ENCODE results near the gene TAT. TPM values are rescaled to one million over a fixed set of nuclear protein-coding genes. Genes with fewer than 3 reads are reported as not detected.
"Not testable (repeated sequence)": the region's sequence is repeated elsewhere in the genome, so short reads cannot be mapped to it uniquely, and the experiment has no call there.

TAT gene
- not detected for total RNA-seq

DNA sequence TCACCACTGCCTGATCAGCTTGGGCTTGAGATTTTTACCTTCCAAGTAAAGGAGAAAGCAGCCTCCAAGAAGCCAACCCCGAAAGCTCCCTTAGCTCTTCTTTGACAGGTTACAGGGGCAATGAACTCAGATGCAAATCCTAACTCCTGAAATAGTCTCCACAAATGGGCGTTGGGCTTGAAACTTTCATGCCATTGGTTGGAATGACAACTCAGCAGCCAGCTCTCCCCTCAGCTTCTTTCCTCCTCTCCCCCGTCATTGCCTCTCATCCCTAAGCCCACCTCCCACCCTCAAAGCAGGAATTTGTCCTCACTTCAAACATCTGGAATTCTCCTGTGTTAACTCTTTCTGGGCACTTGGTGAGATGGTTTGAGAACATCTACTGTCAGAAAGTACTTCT lies at the start of gene TAT:
Gene TAT, minus strand, starts transcription at position 122 of the 400 bp plus-strand sequence. CDS start 677 bp downstream, outside the sequence.
- H3K36me3 Mint-ChIP-seq (ENCODE audit: low read depth) = no peaks in the 10 kb centered on the region
- ChIA-PET CTCF (interaction anchor here (1.3 to 1.5 kb wide), 3 partner anchors 8 to 34 kb away, joined by 3 to 6 read pairs (median 5); no protein-coding TSS in a partner anchor), POLR2A (interaction anchor here (2.2 kb wide), 1 partner anchor 12 kb away, joined by 7 read pairs; no protein-coding TSS in a partner anchor)
- H3K9me3 Mint-ChIP-seq = no peaks in the 10 kb centered on the region
- H3K27me3 Mint-ChIP-seq = peaks cover 22% of the 10 kb centered on the region
- no peak for DNase-seq
- no peak within 1 kb of the TSS for H3K4me3 Mint-ChIP-seq
- H3K27ac Mint-ChIP-seq = no peak within 1 kb of the TSS
- H3K4me1 Mint-ChIP-seq = no peaks in the 10 kb centered on the region

DNA sequence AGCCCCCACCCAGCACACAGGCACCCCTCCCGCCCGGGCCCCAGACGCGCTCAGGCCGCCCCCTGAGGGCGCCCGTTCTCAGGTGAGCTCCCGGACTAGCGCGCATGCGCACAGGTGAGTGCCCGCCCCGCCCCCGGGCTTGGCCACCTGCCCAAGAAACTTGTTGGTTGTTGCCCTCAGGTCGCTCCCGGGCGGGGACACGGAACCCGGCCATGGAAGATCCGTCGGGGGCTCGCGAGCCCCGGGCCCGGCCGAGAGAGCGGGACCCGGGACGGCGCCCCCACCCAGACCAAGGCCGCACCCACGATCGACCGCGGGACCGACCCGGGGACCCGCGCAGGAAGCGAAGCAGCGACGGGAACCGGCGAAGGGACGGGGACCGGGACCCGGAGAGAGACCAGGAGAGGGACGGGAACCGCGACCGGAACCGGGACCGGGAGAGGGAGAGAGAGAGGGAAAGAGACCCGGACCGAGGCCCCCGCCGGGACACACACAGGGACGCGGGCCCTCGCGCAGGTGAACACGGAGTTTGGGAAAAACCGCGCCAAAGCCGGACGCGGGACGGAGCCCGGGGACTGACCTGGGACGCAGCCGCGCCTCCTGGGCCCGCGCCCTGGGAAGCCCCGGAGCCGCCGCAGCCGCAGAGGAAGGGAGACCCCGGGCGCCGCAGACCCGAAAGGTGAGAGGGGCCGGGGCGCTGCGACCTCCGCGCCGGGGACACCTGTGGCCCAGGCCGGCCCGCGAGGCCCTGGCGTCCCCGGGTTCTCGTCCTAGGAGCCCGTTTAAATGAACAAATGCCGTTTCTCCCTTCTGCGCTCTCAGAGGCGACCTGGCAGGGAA lies 49.3 kb upstream of the TAT start, which contains the start of gene MARVELD3:
Gene MARVELD3, plus strand, starts transcription at position 167 of the 840 bp plus-strand sequence. Its CDS starts 46 bp downstream, at position 213.
- Mint-ChIP-seq H3K9me3 (no peaks in the 10 kb centered on the region), H3K27me3 (peaks cover 10% of the 10 kb centered on the region), H3K36me3 (ENCODE audit: low read depth) (no peaks in the 10 kb centered on the region), H3K4me3 (peak within 1 kb of the TSS; percentile 42), H3K4me1 (peaks cover 13% of the 10 kb centered on the region), H3K27ac (no peak within 1 kb of the TSS)
- CTCF ChIA-PET = interaction anchor here (0.7 kb wide), 1 partner anchor 86 kb away, joined by 3 read pairs; no protein-coding TSS in a partner anchor
- POLR2A ChIA-PET = no interaction called here
- peak; percentile 23 for DNase-seq

DNA sequence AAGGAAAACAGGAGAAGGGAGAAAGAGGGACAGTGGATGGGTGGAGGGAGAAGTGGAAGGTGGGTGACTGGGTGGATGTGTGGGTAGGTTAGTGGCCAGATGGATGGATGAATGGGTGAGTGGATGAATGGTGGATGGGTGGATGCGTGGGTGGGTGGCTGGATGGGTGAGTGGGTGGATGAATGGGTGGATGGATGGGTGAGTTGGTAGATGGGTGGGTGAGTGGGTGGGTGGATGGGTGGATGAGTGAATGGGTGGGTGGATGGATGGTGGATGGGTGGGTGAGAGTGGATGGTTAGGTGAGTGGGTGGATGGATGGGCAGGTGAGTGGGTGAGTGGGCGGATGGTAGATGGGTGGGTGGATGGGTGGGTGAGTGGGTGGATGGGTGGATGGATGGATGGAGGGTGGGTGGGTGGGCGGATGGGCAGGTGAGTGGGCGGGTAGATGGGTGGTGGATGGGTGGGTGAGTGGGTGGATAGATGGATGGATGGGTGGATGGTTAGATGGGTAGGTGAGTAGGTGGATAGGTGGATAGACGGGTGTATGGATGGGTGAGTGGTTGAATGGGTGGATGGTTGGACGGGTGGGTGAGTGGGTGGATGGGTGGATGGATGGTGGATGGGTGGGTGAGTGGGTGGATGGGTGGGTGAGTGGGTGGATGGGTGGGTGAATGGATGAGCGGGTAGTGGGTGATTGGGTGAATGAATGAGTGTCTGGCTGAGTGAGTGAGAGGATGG lies 48.4 kb upstream of the TAT start:
- no peak for DNase-seq
- H3K4me1 Mint-ChIP-seq = peaks cover 19% of the 10 kb centered on the region
- no peak overlapping the region for H3K27ac Mint-ChIP-seq
- H3K4me3 Mint-ChIP-seq = peak overlapping the region; percentile 42
- H3K36me3 Mint-ChIP-seq (ENCODE audit: low read depth) = no peaks in the 10 kb centered on the region
- ChIA-PET POLR2A (no interaction called here), CTCF (interaction anchor here (0.7 kb wide), 1 partner anchor 87 kb away, joined by 3 read pairs; no protein-coding TSS in a partner anchor)
- peaks cover 15% of the 10 kb centered on the region for H3K27me3 Mint-ChIP-seq
- H3K9me3 Mint-ChIP-seq = no peaks in the 10 kb centered on the region

DNA sequence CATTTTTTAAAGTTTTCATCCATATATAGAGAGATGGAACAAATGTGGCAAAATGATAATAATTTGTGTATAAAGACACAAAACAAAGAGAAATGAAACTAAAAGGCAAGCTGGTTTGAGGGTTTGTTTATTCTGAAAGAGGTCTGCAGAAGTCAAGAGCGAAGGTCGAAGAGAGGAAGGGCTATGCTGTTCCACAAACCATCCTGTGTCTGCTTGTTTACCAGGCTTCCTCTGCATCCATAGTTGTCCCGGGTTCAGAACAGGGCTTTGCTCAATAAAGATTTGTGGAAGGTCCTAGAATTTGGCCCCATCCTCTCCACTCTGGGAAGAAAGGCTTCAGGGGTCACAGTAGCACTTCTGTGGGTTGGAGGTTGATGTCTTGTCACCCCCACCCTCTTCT lies 46.7 kb upstream of the TAT start:
- no peak overlapping the region for H3K27ac Mint-ChIP-seq
- DNase-seq = no peak
- POLR2A ChIA-PET = interaction anchor here (0.6 kb wide), 1 partner anchor 8 kb away, joined by 3 read pairs; no protein-coding TSS in a partner anchor
- H3K27me3 Mint-ChIP-seq = peaks cover 21% of the 10 kb centered on the region
- H3K4me3 Mint-ChIP-seq = no peak overlapping the region
- H3K9me3 Mint-ChIP-seq = no peaks in the 10 kb centered on the region
- CTCF ChIA-PET = interaction anchor here (0.5 to 2.6 kb wide), 2 partner anchors 12 to 212 kb away, joined by 4 to 15 read pairs; no protein-coding TSS in a partner anchor
- H3K4me1 Mint-ChIP-seq = peaks cover 11% of the 10 kb centered on the region
- no peaks in the 10 kb centered on the region for H3K36me3 Mint-ChIP-seq (ENCODE audit: low read depth)

DNA sequence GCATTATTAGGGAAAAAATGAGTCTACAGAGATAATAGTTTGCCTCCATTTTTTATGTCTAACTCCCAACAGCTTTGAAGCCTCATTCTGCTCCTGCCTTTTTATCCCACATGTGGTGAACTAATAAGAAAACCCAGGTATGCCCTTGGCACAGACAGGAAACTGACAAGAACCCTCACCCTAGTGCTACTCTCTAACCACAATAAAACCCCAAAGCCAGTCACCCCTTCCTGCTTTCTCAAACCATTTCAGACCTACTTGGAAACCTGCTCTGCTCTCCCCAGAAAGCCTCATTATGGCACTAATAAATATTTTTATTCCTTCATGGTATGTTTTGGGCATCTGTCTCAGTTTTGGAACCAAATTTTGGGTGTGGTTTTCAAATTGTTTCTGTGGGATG lies 45.2 kb upstream of the TAT start:
- Mint-ChIP-seq H3K4me3 (peak overlapping the region; percentile 1), H3K27me3 (peaks cover 23% of the 10 kb centered on the region), H3K36me3 (ENCODE audit: low read depth) (no peaks in the 10 kb centered on the region), H3K4me1 (peaks cover 11% of the 10 kb centered on the region), H3K27ac (peak overlapping the region; percentile 30), H3K9me3 (no peaks in the 10 kb centered on the region)
- peak; percentile 57 for DNase-seq
- CTCF ChIA-PET = interaction anchor here (1.0 to 2.6 kb wide), 2 partner anchors 11 to 13 kb away, joined by 4 to 15 read pairs; no protein-coding TSS in a partner anchor
- POLR2A ChIA-PET = interaction anchor here (0.6 to 1.6 kb wide), 2 partner anchors 37 to 57 kb away, joined by 3 read pairs; no protein-coding TSS in a partner anchor

DNA sequence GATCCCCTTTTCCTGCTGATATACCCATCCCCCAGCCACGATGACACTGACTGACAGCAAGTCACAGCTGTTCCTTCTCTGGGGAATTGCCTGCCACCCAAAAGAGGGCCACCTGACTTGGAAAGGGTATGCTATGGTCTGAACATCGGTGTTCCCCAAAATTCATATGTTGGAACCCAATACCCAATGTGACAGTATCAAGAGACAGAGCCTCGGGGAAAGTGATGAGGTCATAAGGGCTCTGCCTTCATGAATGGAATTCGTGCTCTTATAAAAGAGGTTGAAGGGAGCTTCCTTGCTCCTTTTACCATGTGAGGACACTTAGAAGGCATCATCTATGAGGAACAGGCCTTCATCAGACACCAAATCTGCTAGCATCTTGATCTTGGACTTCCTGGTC lies 41.5 kb upstream of the TAT start:
- CTCF ChIA-PET = interaction anchor here (1.0 to 1.2 kb wide), 2 partner anchors 7 to 54 kb away, joined by 3 to 4 read pairs; no protein-coding TSS in a partner anchor

DNA sequence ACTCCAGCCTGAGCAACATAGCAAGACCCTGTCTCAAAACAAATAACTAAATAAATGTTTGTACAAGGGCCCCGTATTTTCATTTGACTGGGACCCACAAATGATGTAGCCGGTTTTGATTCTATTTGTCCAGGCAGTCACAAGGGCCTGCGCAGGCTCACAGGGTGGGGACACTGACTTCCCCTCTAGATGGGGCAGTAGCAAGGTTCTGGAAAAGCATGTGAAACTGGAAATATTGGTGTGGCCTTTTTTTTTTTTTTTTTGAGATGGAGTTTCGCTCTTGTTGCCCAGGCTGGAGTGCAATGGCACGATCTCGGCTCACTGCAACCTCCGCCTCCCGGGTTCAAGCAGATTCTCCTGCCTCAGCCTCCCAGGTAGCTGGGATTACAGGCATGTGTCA lies 38.1 kb upstream of the TAT start:
- CTCF ChIA-PET; DNase-seq; H3K27ac Mint-ChIP-seq; H3K4me1 Mint-ChIP-seq; H3K36me3 Mint-ChIP-seq (ENCODE audit: low read depth); H3K4me3 Mint-ChIP-seq; H3K9me3 Mint-ChIP-seq: not testable (repeated sequence)
- H3K27me3 Mint-ChIP-seq = peaks cover 35% of the 10 kb centered on the region
- POLR2A ChIA-PET = interaction anchor here (0.7 kb wide), 1 partner anchor 9 kb away, joined by 3 read pairs; no protein-coding TSS in a partner anchor

More for the DNA sequence above, 41.5 kb upstream of the TAT start:
- POLR2A ChIA-PET = no interaction called here
- Mint-ChIP-seq H3K27me3 (peaks cover 24% of the 10 kb centered on the region), H3K4me3 (no peak overlapping the region), H3K4me1 (peaks cover 8% of the 10 kb centered on the region), H3K9me3 (no peaks in the 10 kb centered on the region), H3K36me3 (ENCODE audit: low read depth) (no peaks in the 10 kb centered on the region), H3K27ac (no peak overlapping the region)
- DNase-seq = no peak

DNA sequence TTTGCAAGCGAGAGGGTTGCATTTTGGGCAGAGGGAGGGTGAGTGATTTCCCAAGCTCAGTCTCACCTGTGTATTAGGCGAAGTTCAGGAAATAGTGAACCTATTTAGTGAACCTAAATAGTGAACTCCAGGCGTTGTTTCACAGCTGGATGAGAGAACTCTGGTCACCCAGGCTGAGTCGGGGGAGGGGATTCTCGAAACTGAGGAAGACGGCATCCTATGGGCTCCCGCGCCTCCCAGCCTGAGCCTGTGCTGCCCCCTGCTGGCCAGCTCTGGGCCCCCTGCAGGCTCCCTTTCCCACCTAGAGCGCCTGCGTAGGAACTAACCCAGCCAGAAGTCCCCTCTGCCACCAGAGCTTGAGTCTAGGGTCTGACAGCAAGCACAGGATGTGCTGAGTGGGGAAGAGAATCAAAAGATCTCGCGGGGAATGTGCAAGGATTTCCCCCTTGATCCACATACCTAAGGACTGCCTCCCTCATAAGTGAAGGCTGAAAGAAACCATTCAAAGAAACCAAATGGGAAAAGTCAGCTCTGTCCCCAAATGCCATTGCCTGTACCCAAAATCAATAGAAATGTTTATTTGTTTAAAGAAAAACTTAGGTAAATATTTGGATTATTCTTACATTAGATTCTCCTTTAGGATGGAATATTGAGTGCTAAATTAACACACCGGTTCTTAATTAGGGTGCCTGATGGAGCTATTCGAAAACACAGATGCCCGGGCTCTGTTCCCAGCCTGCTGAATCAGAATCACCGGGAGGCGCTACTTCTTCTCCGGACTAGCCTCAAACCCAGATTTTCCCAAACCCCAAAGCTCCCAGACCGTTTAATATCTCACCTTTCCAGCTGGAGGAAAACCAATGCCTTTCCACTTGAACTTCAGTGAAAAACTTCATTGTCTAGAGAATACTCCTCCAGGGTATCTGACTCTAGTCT lies 34.3 kb upstream of the TAT start:
- Mint-ChIP-seq H3K27me3 (peaks cover 25% of the 10 kb centered on the region), H3K4me1 (peaks cover 12% of the 10 kb centered on the region), H3K4me3 (no peak overlapping the region), H3K9me3 (no peaks in the 10 kb centered on the region), H3K36me3 (ENCODE audit: low read depth) (no peaks in the 10 kb centered on the region), H3K27ac (no peak overlapping the region)
- CTCF ChIA-PET = interaction anchor here (0.5 to 4.7 kb wide), 56 partner anchors 8 to 383 kb away, joined by 3 to 83 read pairs (median 4); partner anchors contain the start of genes TAT and ZNF23
- POLR2A ChIA-PET = interaction anchor here (1.7 kb wide), 1 partner anchor 46 kb away, joined by 15 read pairs; no protein-coding TSS in a partner anchor
- DNase-seq = peak; percentile 78

DNA sequence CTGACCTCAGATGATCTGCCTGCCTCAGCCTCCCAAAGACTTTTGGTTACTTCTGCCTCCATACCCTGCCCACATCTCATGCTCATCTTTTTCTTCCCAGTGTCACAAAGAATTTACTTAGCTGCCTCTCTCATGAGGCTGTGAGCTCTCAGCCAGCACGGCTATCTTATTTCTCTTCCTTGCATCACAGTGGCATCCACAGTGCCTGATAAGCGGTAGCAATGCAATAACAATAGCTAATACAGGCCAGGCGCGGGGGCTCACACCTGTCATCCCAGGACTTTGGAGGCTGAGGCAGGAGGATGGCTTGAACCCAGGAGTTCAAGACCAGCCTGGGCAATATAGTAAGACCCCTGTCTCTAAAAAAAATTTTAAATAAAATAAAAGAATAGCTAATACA lies 33.6 kb upstream of the TAT start:
- ChIA-PET CTCF (interaction anchor here (0.7 to 4.7 kb wide), 47 partner anchors 8 to 383 kb away, joined by 3 to 83 read pairs (median 5); partner anchors contain the start of genes TAT and ZNF23), POLR2A (interaction anchor here (1.7 kb wide), 1 partner anchor 45 kb away, joined by 15 read pairs; no protein-coding TSS in a partner anchor)
- Mint-ChIP-seq H3K27me3 (peaks cover 25% of the 10 kb centered on the region), H3K36me3 (ENCODE audit: low read depth) (no peaks in the 10 kb centered on the region), H3K9me3 (no peaks in the 10 kb centered on the region), H3K27ac (no peak overlapping the region), H3K4me1 (peaks cover 12% of the 10 kb centered on the region), H3K4me3 (no peak overlapping the region)
- DNase-seq = no peak

DNA sequence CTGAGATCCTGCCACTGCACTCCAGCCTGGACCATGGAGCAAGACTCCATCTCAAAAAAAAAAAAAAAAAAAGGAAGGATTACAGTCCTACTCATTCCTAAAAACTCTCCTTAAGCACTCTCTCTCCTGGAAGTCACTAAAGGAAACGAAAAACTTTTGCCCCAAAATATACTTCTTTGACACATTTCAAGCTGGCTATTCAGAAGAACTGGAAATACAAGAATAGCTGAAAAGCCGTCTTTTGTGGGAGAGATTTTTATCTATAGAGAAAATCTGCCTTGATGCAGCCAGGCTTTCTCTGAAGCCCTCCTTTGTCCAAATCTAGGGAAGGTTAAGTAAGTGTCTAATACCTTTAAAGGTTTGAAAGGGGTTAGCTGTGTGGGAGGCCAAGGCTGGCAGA lies 32.2 kb upstream of the TAT start:
- peaks cover 12% of the 10 kb centered on the region for H3K4me1 Mint-ChIP-seq
- no peak overlapping the region for H3K27ac Mint-ChIP-seq
- CTCF ChIA-PET = interaction anchor here (0.7 to 4.7 kb wide), 12 partner anchors 14 to 222 kb away, joined by 3 to 83 read pairs (median 4); no protein-coding TSS in a partner anchor
- no peak for DNase-seq
- H3K4me3 Mint-ChIP-seq = no peak overlapping the region
- H3K9me3 Mint-ChIP-seq = no peaks in the 10 kb centered on the region
- H3K27me3 Mint-ChIP-seq = peaks cover 22% of the 10 kb centered on the region
- POLR2A ChIA-PET = no interaction called here
- no peaks in the 10 kb centered on the region for H3K36me3 Mint-ChIP-seq (ENCODE audit: low read depth)

DNA sequence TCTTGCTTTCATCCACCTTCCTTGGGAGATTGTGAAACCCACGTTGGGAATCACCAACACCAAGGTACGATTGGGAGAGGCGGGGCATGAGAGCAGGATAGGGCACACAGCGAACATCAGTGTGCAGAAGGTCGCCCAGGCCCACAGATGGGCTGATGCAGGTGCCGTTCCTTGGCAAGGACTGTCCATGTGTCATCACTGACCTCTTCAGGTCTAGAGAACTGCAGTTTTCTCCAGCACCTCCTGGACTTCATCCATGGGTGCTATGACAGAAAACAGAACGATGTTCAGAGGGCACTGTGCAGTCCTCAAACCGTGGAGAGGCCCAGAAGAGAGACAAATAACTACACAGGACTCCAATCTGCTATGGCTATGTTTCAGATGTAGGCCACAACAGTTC lies 23.9 kb upstream of the TAT start:
- no peaks in the 10 kb centered on the region for H3K4me1 Mint-ChIP-seq
- POLR2A ChIA-PET = no interaction called here
- H3K36me3 Mint-ChIP-seq (ENCODE audit: low read depth) = no peaks in the 10 kb centered on the region

DNA sequence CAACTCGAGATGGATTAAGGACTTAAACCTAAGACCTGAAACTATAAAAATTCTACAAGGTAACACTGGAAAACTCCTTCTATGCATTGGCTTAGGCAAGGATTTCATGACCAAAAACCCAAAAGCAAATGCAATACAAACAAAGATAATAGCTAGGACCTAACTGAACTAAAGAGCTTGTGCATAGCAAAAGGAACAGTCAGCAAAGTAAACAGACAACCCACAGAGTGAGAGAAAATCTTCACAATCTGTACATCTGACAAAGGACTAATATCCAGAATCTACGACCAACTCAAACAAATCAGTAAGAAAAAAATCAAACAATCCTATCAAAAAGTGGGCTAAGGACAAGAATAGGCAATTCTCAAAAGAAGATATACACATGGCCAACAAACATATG lies 21.5 kb upstream of the TAT start:
- H3K4me1 Mint-ChIP-seq; H3K27ac Mint-ChIP-seq; DNase-seq; H3K36me3 Mint-ChIP-seq (ENCODE audit: low read depth); H3K4me3 Mint-ChIP-seq; POLR2A ChIA-PET; H3K9me3 Mint-ChIP-seq: not testable (repeated sequence)
- H3K27me3 Mint-ChIP-seq = peaks cover 34% of the 10 kb centered on the region
- CTCF ChIA-PET = interaction anchor here (0.6 to 1.7 kb wide), 2 partner anchors 12 to 14 kb away, joined by 3 to 8 read pairs; no protein-coding TSS in a partner anchor

More for the DNA sequence above, 23.9 kb upstream of the TAT start:
- H3K9me3 Mint-ChIP-seq = no peaks in the 10 kb centered on the region
- DNase-seq = no peak
- peaks cover 25% of the 10 kb centered on the region for H3K27me3 Mint-ChIP-seq
- H3K4me3 Mint-ChIP-seq = no peak overlapping the region
- CTCF ChIA-PET = no interaction called here
- no peak overlapping the region for H3K27ac Mint-ChIP-seq

Data from activated CD4-positive, alpha-beta memory T cell treated with anti-CD3 and anti-CD28 coated beads, Interleukin-2, amount 10 ng/mL, durations not matched to agents 7 days and 5 days (primary cell).